ENCODE results near the gene TACO1. TPM values are rescaled to one million over a fixed set of nuclear protein-coding genes. Genes with fewer than 3 reads are reported as not detected.

The TACO1 gene
- total and polyA plus RNA-seq, 2 experiments from 2014 or later = 7.9 to 22.3 TPM

DNA sequence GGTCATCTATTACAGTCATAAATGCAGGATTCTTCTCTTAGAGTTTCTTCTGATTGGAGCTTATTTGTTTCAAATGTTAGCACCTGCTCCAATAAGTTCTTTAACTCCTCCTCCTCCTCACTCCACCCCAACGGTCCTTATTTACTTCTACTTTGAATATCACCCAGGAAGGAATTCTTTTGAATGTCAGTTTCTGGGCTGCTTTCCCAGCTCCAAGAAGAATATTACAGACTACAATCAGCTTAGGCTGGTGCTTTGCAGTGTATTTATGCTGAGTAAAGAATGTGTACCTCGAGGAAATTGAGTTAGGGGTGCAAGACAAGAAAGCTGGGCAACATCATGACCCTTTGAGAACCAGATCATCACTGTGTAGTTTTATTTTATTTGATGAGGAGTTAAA, 52.4 kb downstream of the TACO1 start:
- in situ Hi-C loops (cut with MboI) = no loop called here
- 48 to 60% methylated on average over 2 of the region's 2 CpGs for WGBS, 2 experiments (ENCODE audit: low coverage in 1 of 2, low lambda C conversion rate in 2 of 2, missing lambda C conversion rate in 2 of 2)
- Histone ChIP-seq H4K20me1 (ENCODE audit: insufficient read depth) (no peaks in the 10 kb centered on the region), H3K9ac (no peak overlapping the region), H3K36me3 (ENCODE audit: low read depth) (peaks cover 20% of the 10 kb centered on the region; the same call in 1 of the 2 replicates), H3K4me2 (ENCODE audit: unreplicated experiment) (no peak overlapping the region), H3K27me3 (replicated peaks; ENCODE audit: insufficient read depth) (no peaks in the 10 kb centered on the region), H3K4me1 (ENCODE audit: insufficient read depth) (no peaks in the 10 kb centered on the region), H3K27ac (no peak overlapping the region), H3F3A (ENCODE audit: insufficient read depth) (peaks cover 3% of the 10 kb centered on the region; the same call in 1 of the 2 replicates), H3K9me3 (ENCODE audit: low read depth) (no peaks in the 10 kb centered on the region), H3K9me2 (ENCODE audit: insufficient read depth) (no peaks in the 10 kb centered on the region), H3K79me2 (ENCODE audit: insufficient read depth) (peaks cover 3% of the 10 kb centered on the region; the same call in 1 of the 2 replicates), H2AFZ (no peak overlapping the region), H3K4me3 (no peak overlapping the region)
- TF ChIP-seq EZH2phosphoT487 (IDR thresholded peaks at IDR 0.05; ENCODE audit: insufficient read depth, low read depth) (no peak), EZH2 (IDR thresholded peaks at IDR 0.05; ENCODE audit: insufficient read depth, poor library complexity, severe bottlenecking) (no peak)
- no peak for DNase-seq

DNA sequence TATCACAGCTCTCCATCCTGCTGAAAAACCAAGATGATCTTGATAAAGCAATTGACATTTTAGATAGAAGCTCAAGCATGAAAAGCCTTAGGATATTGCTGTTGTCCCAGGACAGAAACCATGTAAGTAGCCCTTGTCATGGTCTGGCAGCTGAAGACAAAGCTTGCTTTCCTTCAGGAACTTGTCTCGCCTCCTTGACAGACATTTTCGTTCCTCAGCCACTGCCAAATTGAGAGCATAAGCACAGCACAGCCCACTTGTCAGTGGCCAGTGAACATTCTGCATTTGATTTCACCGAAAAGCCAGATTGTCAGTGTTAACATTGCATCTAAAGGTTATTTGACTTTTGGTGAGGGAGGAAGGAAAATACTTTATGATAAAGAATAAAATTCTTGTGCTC, 57.1 kb downstream of the TACO1 start:
- Histone ChIP-seq H3K79me2 (ENCODE audit: insufficient read depth) (no peaks in the 10 kb centered on the region), H3K4me2 (ENCODE audit: unreplicated experiment) (no peak overlapping the region), H4K20me1 (ENCODE audit: insufficient read depth) (no peaks in the 10 kb centered on the region), H3K4me3 (no peak overlapping the region), H3K9ac (no peak overlapping the region), H3K9me3 (ENCODE audit: low read depth) (no peaks in the 10 kb centered on the region), H2AFZ (no peak overlapping the region), H3K27ac (no peak overlapping the region), H3K9me2 (ENCODE audit: insufficient read depth) (no peaks in the 10 kb centered on the region), H3K4me1 (ENCODE audit: insufficient read depth) (no peaks in the 10 kb centered on the region), H3K27me3 (replicated peaks; ENCODE audit: insufficient read depth) (no peaks in the 10 kb centered on the region), H3F3A (ENCODE audit: insufficient read depth) (peaks cover 1% of the 10 kb centered on the region; the same call in 1 of the 2 replicates), H3K36me3 (ENCODE audit: low read depth) (peaks cover 27% of the 10 kb centered on the region; the same call in 1 of the 2 replicates)
- no peak for DNase-seq
- TF ChIP-seq EZH2phosphoT487 (IDR thresholded peaks at IDR 0.05; ENCODE audit: insufficient read depth, low read depth) (no peak), EZH2 (IDR thresholded peaks at IDR 0.05; ENCODE audit: insufficient read depth, poor library complexity, severe bottlenecking) (no peak)
- 71 to 75% methylated on average over 3 of the region's 3 CpGs for WGBS, 2 experiments (ENCODE audit: low coverage in 1 of 2, low lambda C conversion rate in 2 of 2, missing lambda C conversion rate in 2 of 2)
- in situ Hi-C loops (cut with MboI) = no loop called here

Small RNA genes within 50 kb of the gene (small RNA-seq; reads per million reads assigned to genes)
- gene RNU6-288P (ENCODE audit: low read depth, low replicate concordance) = not detected

Other genes starting within 250 kb of the TACO1 start
- gene CYB561, start 154.6 kb upstream of the TACO1 start, total RNA-seq (2014; rRNA removed; shearing (Covaris generic)) = 10.7 and 15.9 TPM in 2 replicates
- 18.4 and 19.1 TPM in 2 replicates for gene CYB561, start 154.6 kb upstream of the TACO1 start, polyA plus RNA-seq (2016; fragmentation: Nextera tagmentation; extraction: Ambion mirVana)
- 3.2 and 3.4 TPM in 2 replicates for gene ACE, start 123.8 kb upstream of the TACO1 start, total RNA-seq (2014; rRNA removed; shearing (Covaris generic))
- 1.6 and 2.2 TPM in 2 replicates for gene ACE, start 123.8 kb upstream of the TACO1 start, polyA plus RNA-seq (2016; fragmentation: Nextera tagmentation; extraction: Ambion mirVana)
- not detected in 2 replicates for gene KCNH6, start 77.5 kb upstream of the TACO1 start, total RNA-seq (2014; rRNA removed; shearing (Covaris generic))
- gene KCNH6, start 77.5 kb upstream of the TACO1 start, polyA plus RNA-seq (2016; fragmentation: Nextera tagmentation; extraction: Ambion mirVana) = not detected in 2 replicates
- 21.2 and 21.6 TPM in 2 replicates for gene DCAF7, start 50.4 kb upstream of the TACO1 start, total RNA-seq (2014; rRNA removed; shearing (Covaris generic))
- 38.2 and 38.4 TPM in 2 replicates for gene DCAF7, start 50.4 kb upstream of the TACO1 start, polyA plus RNA-seq (2016; fragmentation: Nextera tagmentation; extraction: Ambion mirVana)
- gene MAP3K3, start 21.5 kb downstream of the TACO1 start, total RNA-seq (2014; rRNA removed; shearing (Covaris generic)) = 36.7 and 49.3 TPM in 2 replicates
- gene MAP3K3, start 21.5 kb downstream of the TACO1 start, polyA plus RNA-seq (2016; fragmentation: Nextera tagmentation; extraction: Ambion mirVana) = 8.6 and 12.2 TPM in 2 replicates
- 9.1 and 14.0 TPM in 2 replicates for gene LIMD2, start 99.2 kb downstream of the TACO1 start, total RNA-seq (2014; rRNA removed; shearing (Covaris generic))
- gene LIMD2, start 99.2 kb downstream of the TACO1 start, polyA plus RNA-seq (2016; fragmentation: Nextera tagmentation; extraction: Ambion mirVana) = 13.6 and 15.8 TPM in 2 replicates
- 13.9 and 15.7 TPM in 2 replicates for gene STRADA, start 140.9 kb downstream of the TACO1 start, total RNA-seq (2014; rRNA removed; shearing (Covaris generic))
- gene STRADA, start 140.9 kb downstream of the TACO1 start, polyA plus RNA-seq (2016; fragmentation: Nextera tagmentation; extraction: Ambion mirVana) = 21.6 and 22.3 TPM in 2 replicates
- gene CCDC47, start 172.7 kb downstream of the TACO1 start, total RNA-seq (2014; rRNA removed; shearing (Covaris generic)) = 72.2 and 74.2 TPM in 2 replicates
- gene CCDC47, start 172.7 kb downstream of the TACO1 start, polyA plus RNA-seq (2016; fragmentation: Nextera tagmentation; extraction: Ambion mirVana) = 60.5 and 61.6 TPM in 2 replicates
- gene DDX42, start 173.3 kb downstream of the TACO1 start, total RNA-seq (2014; rRNA removed; shearing (Covaris generic)) = 49.6 and 52.6 TPM in 2 replicates
- gene DDX42, start 173.3 kb downstream of the TACO1 start, polyA plus RNA-seq (2016; fragmentation: Nextera tagmentation; extraction: Ambion mirVana) = 33.9 and 37.2 TPM in 2 replicates
- gene PSMC5, start 226.5 kb downstream of the TACO1 start, total RNA-seq (2014; rRNA removed; shearing (Covaris generic)) = 36.2 and 60.5 TPM in 2 replicates
- gene PSMC5, start 226.5 kb downstream of the TACO1 start, polyA plus RNA-seq (2016; fragmentation: Nextera tagmentation; extraction: Ambion mirVana) = 178 and 180 TPM in 2 replicates
- 38.1 and 47.3 TPM in 2 replicates for gene FTSJ3, start 226.8 kb downstream of the TACO1 start, total RNA-seq (2014; rRNA removed; shearing (Covaris generic))
- 27.6 and 29.2 TPM in 2 replicates for gene FTSJ3, start 226.8 kb downstream of the TACO1 start, polyA plus RNA-seq (2016; fragmentation: Nextera tagmentation; extraction: Ambion mirVana)
- 85.1 and 88.5 TPM in 2 replicates for gene SMARCD2, start 241.8 kb downstream of the TACO1 start, total RNA-seq (2014; rRNA removed; shearing (Covaris generic))
- gene SMARCD2, start 241.8 kb downstream of the TACO1 start, polyA plus RNA-seq (2016; fragmentation: Nextera tagmentation; extraction: Ambion mirVana) = 28.9 and 29.3 TPM in 2 replicates

Measured in GM23248 (cell line).